ENCODE results near the gene FAM83G.

FAM83G gene

DNA sequence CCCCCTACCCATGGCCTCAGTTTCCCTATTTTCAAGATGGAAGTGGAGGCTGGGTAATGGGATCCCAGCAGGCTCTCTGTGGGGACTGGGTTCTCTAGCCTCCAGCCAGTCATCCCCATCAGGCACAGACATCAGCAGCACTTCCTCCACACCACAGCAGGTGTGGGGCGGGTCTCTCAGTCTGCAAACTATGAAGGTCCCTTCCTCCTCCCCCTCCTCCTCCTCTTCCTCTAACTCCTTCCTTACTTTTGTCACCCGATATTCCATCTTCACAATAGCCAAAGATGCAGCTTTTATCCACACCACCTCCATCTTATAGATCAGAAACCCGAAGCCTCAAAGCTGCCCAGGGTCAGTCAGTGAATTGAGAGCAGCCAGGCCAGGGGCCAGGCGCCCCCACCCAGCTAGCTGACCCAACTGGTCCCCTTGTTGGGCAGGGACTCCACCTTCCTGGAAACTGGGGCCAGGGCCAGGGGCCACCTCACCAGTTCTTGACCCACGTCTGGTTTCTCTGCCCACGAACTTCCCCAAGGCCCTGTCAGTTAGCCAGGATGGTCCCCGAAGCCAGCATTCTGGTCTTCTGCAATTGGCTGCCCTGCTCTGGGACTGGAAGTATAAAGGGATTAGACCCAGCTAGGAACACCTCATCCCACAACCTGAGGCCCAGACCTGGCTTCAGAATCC, 2.5 kb downstream of the FAM83G start (continued):
- TF ChIP-seq ZBTB7A (tag by site-specific recombination; IDR thresholded peaks at IDR 0.05; ENCODE audit: low read depth), result no peak

DNA sequence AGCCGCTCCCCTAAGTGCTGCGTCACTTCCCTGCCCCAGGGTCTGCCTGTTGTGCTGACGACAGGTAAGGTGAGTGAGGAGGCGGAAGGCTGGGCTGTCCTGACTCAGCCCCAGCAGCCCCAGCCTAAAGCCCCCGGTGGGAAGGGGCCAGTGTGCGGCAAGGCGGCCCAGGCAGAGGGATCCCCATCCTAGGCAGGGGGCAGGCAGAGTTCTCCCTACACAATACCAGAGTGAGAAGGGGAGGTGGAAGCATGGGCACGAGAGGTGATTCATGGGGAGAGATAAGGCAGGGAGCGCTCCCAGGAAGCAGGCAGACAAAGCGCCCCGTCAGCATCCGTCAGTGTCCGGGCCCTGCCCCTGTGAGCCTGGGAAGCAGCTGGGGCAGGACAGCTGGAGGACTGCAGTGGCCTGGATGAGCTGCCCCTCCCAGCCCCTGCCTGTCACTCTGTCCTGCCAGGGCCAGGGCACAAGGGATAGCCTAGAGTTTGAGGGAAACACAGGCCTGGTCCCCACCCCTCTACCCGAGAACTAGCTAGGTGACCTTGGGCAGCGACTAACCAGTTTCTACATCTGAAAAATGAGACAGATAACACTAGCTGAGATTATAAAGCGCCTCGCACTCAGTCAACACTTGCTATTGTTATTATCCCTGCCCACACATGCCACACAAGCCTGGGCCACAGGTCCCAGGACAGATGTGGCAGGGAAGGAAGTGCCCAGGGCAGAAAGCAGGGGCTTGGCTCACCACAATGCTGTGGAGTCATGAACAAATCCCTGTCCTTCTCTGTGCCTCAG, 3.8 kb downstream of the FAM83G start:
- no peak for TF ChIP-seq SP7 (tag by site-specific recombination; IDR thresholded peaks at IDR 0.05)
- TF ChIP-seq ZNF600 (tag by site-specific recombination; IDR thresholded peaks at IDR 0.05), result 0 out of 2 replicates have a peak, but pooled peaks have one; percentile 21
- TF ChIP-seq SP2 (tag by site-specific recombination; IDR thresholded peaks at IDR 0.05), result 0 out of 2 replicates have a peak, but pooled peaks have one; percentile 10
- peaks cover 7% of the 10 kb centered on the region for H3K4me1 ChIP-seq (ENCODE audit: control insufficient read depth, insufficient read depth, low read length)
- no peaks in the 10 kb centered on the region for H3K9me3 ChIP-seq (ENCODE audit: control insufficient read depth, insufficient read depth, low read depth, low read length)
- H3K36me3 ChIP-seq (ENCODE audit: control insufficient read depth in 2 of 2, insufficient read depth in 1 of 2, low read length in 2 of 2), result peaks cover 2 to 63% of the 10 kb centered on the region in 2 experiments; a peak in 2 of 3 replicates
- ChIA-PET CTCF (interaction anchor here (0.8 kb wide), 1 partner anchor 40 kb away, joined by 3 read pairs; no protein-coding TSS in a partner anchor), POLR2A (interaction anchor here (1.2 kb wide), 1 partner anchor 22 kb away, joined by 3 read pairs; no protein-coding TSS in a partner anchor)
- H3K27ac ChIP-seq (ENCODE audit: extremely low read depth, low read depth, low read length), result no peak overlapping the region
- H3K4me3 ChIP-seq (ENCODE audit: low read depth, low read length), result no peak overlapping the region

- Histone ChIP-seq H3K4me3 (ENCODE audit: low read depth, low read length) (no peak overlapping the region), H3K4me1 (ENCODE audit: control insufficient read depth, insufficient read depth, low read length) (peaks cover 7% of the 10 kb centered on the region), H3K27ac (ENCODE audit: extremely low read depth, low read depth, low read length) (no peak overlapping the region), H3K36me3 (ENCODE audit: control insufficient read depth in 2 of 2, insufficient read depth in 1 of 2, low read length in 2 of 2) (peaks cover 3 to 63% of the 10 kb centered on the region in 2 experiments; a peak in 2 of 3 replicates), H3K9me3 (ENCODE audit: control insufficient read depth, insufficient read depth, low read depth, low read length) (no peaks in the 10 kb centered on the region)
- no peak for TF ChIP-seq ZFP69B (tag by site-specific recombination; IDR thresholded peaks at IDR 0.05)
- no peak for TF ChIP-seq ZSCAN23 (tag by site-specific recombination; IDR thresholded peaks at IDR 0.05)
- TF ChIP-seq, protein P1, sequence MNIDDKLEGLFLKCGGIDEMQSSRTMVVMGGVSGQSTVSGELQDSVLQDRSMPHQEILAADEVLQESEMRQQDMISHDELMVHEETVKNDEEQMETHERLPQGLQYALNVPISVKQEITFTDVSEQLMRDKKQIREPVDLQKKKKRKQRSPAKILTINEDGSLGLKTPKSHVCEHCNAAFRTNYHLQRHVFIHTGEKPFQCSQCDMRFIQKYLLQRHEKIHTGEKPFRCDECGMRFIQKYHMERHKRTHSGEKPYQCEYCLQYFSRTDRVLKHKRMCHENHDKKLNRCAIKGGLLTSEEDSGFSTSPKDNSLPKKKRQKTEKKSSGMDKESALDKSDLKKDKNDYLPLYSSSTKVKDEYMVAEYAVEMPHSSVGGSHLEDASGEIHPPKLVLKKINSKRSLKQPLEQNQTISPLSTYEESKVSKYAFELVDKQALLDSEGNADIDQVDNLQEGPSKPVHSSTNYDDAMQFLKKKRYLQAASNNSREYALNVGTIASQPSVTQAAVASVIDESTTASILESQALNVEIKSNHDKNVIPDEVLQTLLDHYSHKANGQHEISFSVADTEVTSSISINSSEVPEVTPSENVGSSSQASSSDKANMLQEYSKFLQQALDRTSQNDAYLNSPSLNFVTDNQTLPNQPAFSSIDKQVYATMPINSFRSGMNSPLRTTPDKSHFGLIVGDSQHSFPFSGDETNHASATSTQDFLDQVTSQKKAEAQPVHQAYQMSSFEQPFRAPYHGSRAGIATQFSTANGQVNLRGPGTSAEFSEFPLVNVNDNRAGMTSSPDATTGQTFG (tag by site-specific recombination; IDR thresholded peaks at IDR 0.05; ENCODE audit: borderline replicate concordance), result no peak
- TF ChIP-seq, protein P2, sequence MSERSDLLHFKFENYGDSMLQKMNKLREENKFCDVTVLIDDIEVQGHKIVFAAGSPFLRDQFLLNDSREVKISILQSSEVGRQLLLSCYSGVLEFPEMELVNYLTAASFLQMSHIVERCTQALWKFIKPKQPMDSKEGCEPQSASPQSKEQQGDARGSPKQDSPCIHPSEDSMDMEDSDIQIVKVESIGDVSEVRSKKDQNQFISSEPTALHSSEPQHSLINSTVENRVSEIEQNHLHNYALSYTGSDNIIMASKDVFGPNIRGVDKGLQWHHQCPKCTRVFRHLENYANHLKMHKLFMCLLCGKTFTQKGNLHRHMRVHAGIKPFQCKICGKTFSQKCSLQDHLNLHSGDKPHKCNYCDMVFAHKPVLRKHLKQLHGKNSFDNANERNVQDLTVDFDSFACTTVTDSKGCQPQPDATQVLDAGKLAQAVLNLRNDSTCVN (tag by site-specific recombination; optimal IDR thresholded peaks at IDR 0.05), result no peak
- no peak for TF ChIP-seq ZNF548 (tag by site-specific recombination; IDR thresholded peaks at IDR 0.05)
- no peak for TF ChIP-seq ZNF626 (tag by site-specific recombination; IDR thresholded peaks at IDR 0.05)
- no peak for TF ChIP-seq ZBTB17 (tag by site-specific recombination; IDR thresholded peaks at IDR 0.05)
- no peak for TF ChIP-seq ZNF138 (tag by site-specific recombination; IDR thresholded peaks at IDR 0.05; ENCODE audit: borderline replicate concordance)
- no peak for TF ChIP-seq ZNF768 (tag by site-specific recombination; IDR thresholded peaks at IDR 0.05)
- no peak for TF ChIP-seq ZNF701 (tag by site-specific recombination; IDR thresholded peaks at IDR 0.05)
- TF ChIP-seq, protein P3, sequence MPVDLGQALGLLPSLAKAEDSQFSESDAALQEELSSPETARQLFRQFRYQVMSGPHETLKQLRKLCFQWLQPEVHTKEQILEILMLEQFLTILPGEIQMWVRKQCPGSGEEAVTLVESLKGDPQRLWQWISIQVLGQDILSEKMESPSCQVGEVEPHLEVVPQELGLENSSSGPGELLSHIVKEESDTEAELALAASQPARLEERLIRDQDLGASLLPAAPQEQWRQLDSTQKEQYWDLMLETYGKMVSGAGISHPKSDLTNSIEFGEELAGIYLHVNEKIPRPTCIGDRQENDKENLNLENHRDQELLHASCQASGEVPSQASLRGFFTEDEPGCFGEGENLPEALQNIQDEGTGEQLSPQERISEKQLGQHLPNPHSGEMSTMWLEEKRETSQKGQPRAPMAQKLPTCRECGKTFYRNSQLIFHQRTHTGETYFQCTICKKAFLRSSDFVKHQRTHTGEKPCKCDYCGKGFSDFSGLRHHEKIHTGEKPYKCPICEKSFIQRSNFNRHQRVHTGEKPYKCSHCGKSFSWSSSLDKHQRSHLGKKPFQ (tag by site-specific recombination; IDR thresholded peaks at IDR 0.05), result no peak
- no peak for TF ChIP-seq RBAK (tag by site-specific recombination; IDR thresholded peaks at IDR 0.05)
- no peak for TF ChIP-seq ZBTB44 (tag by site-specific recombination; IDR thresholded peaks at IDR 0.05)
- TF ChIP-seq ZNF76 (tag by site-specific recombination; IDR thresholded peaks at IDR 0.05; ENCODE audit: borderline replicate concordance, low read depth), result no peak
- no peak for TF ChIP-seq ZNF433 (tag by site-specific recombination; IDR thresholded peaks at IDR 0.05; ENCODE audit: low read depth)
- no peak for TF ChIP-seq ZNF843 (tag by site-specific recombination; IDR thresholded peaks at IDR 0.05)
- no peak for TF ChIP-seq MZF1 (tag by site-specific recombination; IDR thresholded peaks at IDR 0.05; ENCODE audit: borderline replicate concordance)
- no peak for TF ChIP-seq ZNF23 (tag by site-specific recombination; IDR thresholded peaks at IDR 0.05; ENCODE audit: borderline replicate concordance)
- no peak for TF ChIP-seq ZNF416 (tag by site-specific recombination; IDR thresholded peaks at IDR 0.05)
- no peak for TF ChIP-seq ZNF555 (tag by site-specific recombination; conservative IDR thresholded peaks at IDR 0.05)
- ChIA-PET CTCF (interaction anchor here (0.7 kb wide), 1 partner anchor 266 kb away, joined by 3 read pairs; no protein-coding TSS in a partner anchor), POLR2A (no interaction called here)
Observed at GRCh38 chr17:18999911-19000310, 4.7 kb downstream of the FAM83G start.
